ENCODE measurements around the gene KRT33A.
"Not testable (repeated sequence)": the region's sequence is repeated elsewhere in the genome, so short reads cannot be mapped to it uniquely, and the experiment has no call there.

KRT33A gene

DNA sequence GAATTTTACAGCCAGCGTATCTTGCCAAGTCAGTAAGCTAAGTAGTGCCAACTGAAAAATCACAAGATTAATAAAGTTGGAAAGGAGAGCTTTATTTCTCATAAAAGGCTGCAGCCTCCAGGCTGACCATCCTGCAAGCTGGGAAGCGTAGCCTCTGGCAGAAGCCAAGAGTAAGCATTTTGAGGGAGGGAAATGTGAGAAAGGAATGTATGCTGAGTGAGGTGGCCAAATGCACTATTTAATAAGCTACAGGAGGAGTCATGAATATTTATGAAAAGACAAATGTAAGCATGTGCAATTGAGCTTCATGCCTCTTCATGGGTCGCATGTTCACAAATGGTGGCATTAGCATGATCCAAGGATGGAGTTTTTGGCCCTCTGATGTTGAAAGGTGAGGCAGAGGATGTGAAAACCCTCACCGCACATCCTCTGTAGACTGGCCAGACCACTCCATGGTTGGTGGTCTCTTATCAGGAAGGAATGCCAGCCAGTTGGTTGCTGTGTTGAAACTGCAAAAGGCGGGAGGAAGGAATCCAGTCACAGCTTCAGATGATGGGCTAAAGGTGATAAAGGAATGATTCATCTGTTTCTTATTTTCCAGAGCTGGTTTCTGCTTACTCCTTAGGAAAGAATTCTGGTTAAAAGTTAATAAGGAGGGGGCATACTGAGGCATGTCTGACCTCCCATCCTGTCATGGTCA, 9.8 kb upstream of the KRT33A start:
- no peak for FAIRE-seq

GRCh38 chr17:41354536-41354935, 3.9 kb upstream of the KRT33A start:
- no peak for FAIRE-seq

DNA sequence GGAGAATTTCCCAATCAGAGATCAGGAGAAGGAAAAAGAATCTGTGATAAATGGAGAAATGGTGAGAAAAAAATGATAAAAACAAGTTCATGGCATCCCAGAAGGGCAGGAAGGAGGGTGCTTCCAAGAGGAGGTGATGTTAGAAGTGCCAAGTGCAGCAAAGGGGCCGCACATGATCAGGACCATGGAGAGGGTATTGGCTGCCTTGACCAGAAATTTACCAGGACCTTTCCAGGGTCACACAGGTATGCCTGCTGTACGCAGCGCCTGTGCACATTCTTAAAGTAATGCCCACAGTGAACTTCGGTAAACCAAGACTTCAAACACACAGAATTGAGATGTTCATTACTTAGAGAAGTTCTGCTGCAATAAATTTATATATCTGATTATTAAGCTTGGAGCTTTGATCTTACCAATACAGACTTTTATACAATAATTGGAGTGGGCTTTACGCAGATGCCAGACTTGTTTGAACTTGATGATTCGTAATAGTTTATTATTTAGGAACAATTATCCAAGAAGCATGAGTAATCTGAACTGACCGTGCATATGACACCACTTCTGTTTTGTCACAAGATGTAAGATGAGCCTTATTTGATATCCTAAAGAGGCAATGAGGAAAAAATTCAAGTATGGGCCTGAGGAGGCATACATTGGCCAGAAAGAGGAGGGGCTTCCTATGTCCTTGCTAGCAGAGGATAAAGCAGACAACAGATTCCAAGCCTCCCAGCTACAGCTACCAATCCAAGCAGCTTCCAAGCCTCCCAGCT, 2.2 kb upstream of the KRT33A start:
- no peak for FAIRE-seq

GRCh38 chr17:41351177-41351576, 549 bp upstream of the KRT33A start:
- FAIRE-seq = no peak

DNA sequence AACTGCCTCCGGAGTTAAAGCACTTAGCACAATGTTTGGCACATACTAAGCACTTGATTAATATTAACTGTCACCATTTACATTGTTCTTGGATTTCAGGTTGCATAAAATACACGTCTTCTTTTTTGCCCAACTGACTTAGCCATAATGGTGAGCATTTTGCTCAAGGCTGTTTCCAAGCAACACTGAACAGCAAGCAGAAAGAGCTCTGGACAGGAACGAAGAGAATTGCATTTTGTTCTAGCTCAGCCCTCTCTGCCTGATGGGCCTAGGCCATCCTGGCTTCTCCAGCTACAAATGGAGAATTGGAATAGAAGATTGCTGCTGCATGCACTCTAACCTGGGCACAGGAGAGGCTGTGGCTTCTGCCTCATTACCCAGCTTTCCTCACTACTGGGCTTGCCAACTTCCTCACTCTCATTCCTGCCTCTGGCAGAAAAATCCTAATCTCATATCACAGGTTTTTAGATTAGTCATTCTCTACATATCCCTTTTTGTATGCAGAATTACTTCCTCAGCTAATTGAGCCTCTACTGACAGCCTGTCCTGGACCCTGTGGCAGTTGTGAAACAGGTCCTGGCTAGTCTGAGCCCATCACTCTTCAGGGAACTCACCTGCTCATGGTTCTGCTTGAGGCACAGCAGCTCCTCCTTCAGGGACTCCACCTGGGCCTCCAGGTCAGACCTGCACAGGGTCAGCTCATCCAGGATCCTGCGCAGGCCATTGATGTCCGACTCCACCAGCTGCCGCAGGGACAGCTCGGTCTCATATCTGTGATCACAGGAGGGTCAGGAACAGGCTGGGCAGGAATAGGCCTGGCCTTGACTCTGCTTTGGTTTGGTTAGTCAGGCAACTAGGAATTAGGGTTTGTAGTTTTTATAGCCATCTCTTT, 2.5 kb downstream of the KRT33A start:
- FAIRE-seq = no peak

- FAIRE-seq = not testable (repeated sequence)
These were observed 4.2 kb downstream of the KRT33A start for GRCh38 chr17:41346421-41346820.

GRCh38 chr17:41345992-41346391, 4.6 kb downstream of the KRT33A start:
- FAIRE-seq = no peak

GRCh38 chr17:41343029-41343428, 7.6 kb downstream of the KRT33A start:
- no peak for FAIRE-seq

DNA sequence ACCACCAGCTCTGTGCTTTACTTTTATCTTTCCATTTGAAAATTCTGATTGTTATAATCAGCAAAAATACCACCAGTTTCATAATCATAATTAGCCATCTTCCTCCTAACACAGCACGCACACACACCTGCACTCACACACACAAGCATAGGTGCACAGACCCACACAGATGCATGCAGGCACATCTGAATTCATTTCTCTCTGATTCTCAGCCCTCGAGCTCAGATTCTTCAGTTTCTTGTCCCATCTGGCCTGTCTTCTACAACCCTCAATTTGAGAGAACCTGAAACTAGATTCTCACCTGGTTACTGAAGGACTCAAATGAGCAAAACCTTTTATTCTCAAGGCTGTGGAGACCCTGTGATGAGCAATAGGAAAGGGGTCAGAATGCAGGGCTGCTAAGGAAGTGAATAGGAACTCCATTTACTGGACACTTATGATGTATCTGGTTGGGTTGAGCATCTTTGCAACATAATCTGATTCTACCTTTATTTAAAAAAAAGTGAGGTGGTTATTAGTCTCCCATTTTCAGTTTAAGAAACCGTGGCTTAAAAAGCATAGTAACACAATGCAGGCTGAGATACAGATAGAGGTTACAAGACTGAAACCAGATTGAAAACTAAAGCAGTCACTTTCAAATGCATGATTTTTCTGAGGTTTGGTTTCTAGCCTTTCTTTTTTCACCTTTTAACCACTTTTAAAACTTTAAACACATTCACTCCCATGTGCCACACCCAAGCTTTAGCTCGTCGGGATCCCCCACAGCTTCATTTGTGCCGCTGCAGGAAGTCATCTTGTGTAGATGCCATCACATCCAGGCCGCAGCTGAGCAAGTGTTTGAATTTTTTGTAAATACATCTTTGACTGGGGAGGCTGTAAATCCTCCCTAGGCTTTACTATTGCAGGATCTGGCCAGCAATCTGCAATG, 9.4 kb downstream of the KRT33A start:
- no peak for FAIRE-seq

- no peak for FAIRE-seq
These were observed 10.1 kb downstream of the KRT33A start for GRCh38 chr17:41340494-41340893.

GRCh38 chr17:41339571-41340172, 11.0 kb downstream of the KRT33A start:
- FAIRE-seq = no peak

GRCh38 chr17:41338961-41339485, 11.6 kb downstream of the KRT33A start:
- FAIRE-seq = no peak

GRCh38 chr17:41335747-41336146, 14.9 kb downstream of the KRT33A start:
- FAIRE-seq = no peak

GRCh38 chr17:41334385-41335305, 16.0 kb downstream of the KRT33A start:
- FAIRE-seq = no peak

- FAIRE-seq = no peak
These were observed 16.8 kb downstream of the KRT33A start for GRCh38 chr17:41333836-41334235.

GRCh38 chr17:41333098-41333497, 17.5 kb downstream of the KRT33A start:
- no peak for FAIRE-seq

DNA sequence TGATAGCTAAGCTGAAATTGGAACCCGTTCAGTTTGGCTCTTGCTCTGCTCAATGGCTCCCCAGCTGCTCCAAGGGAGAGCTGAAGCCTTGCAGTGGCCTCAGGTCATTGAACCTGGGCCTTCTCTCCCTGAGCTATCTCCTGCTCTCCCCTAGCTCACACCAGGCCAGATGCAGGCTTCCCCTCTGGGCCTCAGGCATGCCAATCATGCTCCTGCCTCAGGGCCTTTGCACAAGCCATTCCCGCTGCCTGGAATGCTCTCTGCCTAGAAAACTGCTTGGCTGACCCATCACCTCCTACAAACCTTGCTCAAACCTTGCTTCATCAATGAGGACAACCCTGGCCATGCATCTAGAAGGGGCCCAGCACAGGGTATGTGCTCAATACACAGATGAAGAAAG, 18.4 kb downstream of the KRT33A start:
- no peak for FAIRE-seq

- no peak for FAIRE-seq
These were observed 19.0 kb downstream of the KRT33A start for GRCh38 chr17:41331606-41332005.

GRCh38 chr17:41329279-41329948, 21.2 kb downstream of the KRT33A start:
- no peak for FAIRE-seq

GRCh38 chr17:41328207-41328606, 22.4 kb downstream of the KRT33A start:
- FAIRE-seq = no peak
